Measurements from ENCODE around the gene GSG1. TPM values are rescaled to one million over a fixed set of nuclear protein-coding genes. Genes with fewer than 3 reads are reported as not detected.

Gene GSG1
- total RNA-seq, 2 donors from 2014 or later = not detected

- H3K27ac ChIP-seq = no peak overlapping the region
- H3K27me3 ChIP-seq = no peaks in the 10 kb centered on the region
- H3K4me1 ChIP-seq = peaks cover 0 to 39% of the 10 kb centered on the region in 2 donors
- no peaks in the 10 kb centered on the region for H3K36me3 ChIP-seq
- TF ChIP-seq, protein P1, sequence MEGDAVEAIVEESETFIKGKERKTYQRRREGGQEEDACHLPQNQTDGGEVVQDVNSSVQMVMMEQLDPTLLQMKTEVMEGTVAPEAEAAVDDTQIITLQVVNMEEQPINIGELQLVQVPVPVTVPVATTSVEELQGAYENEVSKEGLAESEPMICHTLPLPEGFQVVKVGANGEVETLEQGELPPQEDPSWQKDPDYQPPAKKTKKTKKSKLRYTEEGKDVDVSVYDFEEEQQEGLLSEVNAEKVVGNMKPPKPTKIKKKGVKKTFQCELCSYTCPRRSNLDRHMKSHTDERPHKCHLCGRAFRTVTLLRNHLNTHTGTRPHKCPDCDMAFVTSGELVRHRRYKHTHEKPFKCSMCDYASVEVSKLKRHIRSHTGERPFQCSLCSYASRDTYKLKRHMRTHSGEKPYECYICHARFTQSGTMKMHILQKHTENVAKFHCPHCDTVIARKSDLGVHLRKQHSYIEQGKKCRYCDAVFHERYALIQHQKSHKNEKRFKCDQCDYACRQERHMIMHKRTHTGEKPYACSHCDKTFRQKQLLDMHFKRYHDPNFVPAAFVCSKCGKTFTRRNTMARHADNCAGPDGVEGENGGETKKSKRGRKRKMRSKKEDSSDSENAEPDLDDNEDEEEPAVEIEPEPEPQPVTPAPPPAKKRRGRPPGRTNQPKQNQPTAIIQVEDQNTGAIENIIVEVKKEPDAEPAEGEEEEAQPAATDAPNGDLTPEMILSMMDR (IDR thresholded peaks at IDR 0.05) = no peak
- DNase-seq (ENCODE audit: low spot score) = no peak
- H3K4me3 ChIP-seq = no peak overlapping the region
- H3K9me3 ChIP-seq = no peaks in the 10 kb centered on the region
Measured at GRCh38 chr12:13095266-13095995, 8.0 kb downstream of the GSG1 start.

- no peaks in the 10 kb centered on the region for H3K27me3 ChIP-seq
- H3K9me3 ChIP-seq = no peaks in the 10 kb centered on the region
- no peak overlapping the region for H3K27ac ChIP-seq
- TF ChIP-seq, protein P1 (IDR thresholded peaks at IDR 0.05) = no peak
- no peak for DNase-seq (ENCODE audit: low spot score)
- H3K4me1 ChIP-seq = peaks cover 0 to 29% of the 10 kb centered on the region in 2 donors
- H3K36me3 ChIP-seq = no peaks in the 10 kb centered on the region
- no peak overlapping the region for H3K4me3 ChIP-seq
Measured at GRCh38 chr12:13094367-13094766, 9.1 kb downstream of the GSG1 start.

DNA sequence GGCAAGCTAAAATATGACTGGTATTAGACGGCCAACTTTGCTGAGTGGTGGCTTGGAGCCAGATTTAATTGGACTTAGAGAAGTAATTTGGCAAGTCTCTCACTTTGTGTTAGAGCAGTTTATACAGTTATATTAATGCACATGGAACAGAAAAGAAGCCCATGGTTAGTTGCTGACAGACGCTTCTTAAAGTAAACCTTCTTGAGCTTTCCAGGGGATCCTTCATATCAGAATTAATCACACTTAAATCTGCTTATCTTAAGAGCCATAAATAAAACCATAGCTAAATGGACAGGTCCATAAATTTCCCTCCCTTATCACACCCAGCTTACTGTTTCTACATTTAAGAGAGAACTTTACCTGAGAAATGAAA is 9.6 kb downstream of the GSG1 start:
- H3K36me3 ChIP-seq = no peaks in the 10 kb centered on the region
- peaks cover 0 to 23% of the 10 kb centered on the region in 2 donors for H3K4me1 ChIP-seq
- H3K27me3 ChIP-seq = no peaks in the 10 kb centered on the region
- H3K9me3 ChIP-seq = no peaks in the 10 kb centered on the region
- H3K4me3 ChIP-seq = no peak overlapping the region
- TF ChIP-seq, protein P1 (IDR thresholded peaks at IDR 0.05) = no peak
- no peak overlapping the region for H3K27ac ChIP-seq
- DNase-seq (ENCODE audit: low spot score) = no peak

GRCh38 chr12:13093191-13093847 is 10.1 kb downstream of the GSG1 start:
- no peak overlapping the region for H3K27ac ChIP-seq
- no peaks in the 10 kb centered on the region for H3K9me3 ChIP-seq
- no peak for DNase-seq (ENCODE audit: low spot score)
- H3K4me1 ChIP-seq = peaks cover 0 to 19% of the 10 kb centered on the region in 2 donors
- TF ChIP-seq, protein P1 (IDR thresholded peaks at IDR 0.05) = no peak
- H3K4me3 ChIP-seq = no peak overlapping the region
- no peaks in the 10 kb centered on the region for H3K36me3 ChIP-seq
- H3K27me3 ChIP-seq = no peaks in the 10 kb centered on the region

DNA sequence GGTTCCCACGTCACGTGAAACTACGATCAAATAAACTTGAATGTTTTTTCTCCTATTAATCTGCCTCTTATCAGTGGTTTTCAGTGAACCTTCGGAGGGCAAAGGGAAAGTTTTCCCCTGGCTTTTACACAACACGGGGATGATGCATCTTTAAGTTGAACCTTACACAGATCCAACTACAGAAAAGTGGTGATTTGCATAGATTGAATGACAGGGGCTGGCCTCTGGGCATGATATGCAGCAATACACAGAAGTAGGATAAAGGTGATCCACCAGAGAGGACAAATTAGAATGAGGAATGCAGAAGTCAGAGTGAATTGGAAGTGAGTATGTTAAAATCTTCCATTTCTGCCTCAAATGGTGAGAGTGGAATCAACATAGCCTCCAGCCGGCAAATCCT is 11.6 kb downstream of the GSG1 start:
- no peak overlapping the region for H3K27ac ChIP-seq
- H3K36me3 ChIP-seq = no peaks in the 10 kb centered on the region
- DNase-seq (ENCODE audit: low spot score) = no peak
- peaks cover 0 to 9% of the 10 kb centered on the region in 2 donors for H3K4me1 ChIP-seq
- H3K27me3 ChIP-seq = no peaks in the 10 kb centered on the region
- no peaks in the 10 kb centered on the region for H3K9me3 ChIP-seq
- TF ChIP-seq, protein P1 (IDR thresholded peaks at IDR 0.05) = no peak
- no peak overlapping the region for H3K4me3 ChIP-seq
